ENCODE data around the gene CNOT2. TPM values are rescaled to one million over a fixed set of nuclear protein-coding genes. Genes with fewer than 3 reads are reported as not detected.

Gene CNOT2
- total and polyA plus RNA-seq, 4 donors = 17.5 to 93.4 (median 49.0) TPM

- Histone ChIP-seq H3K9ac (ENCODE audit: low read depth in 1 of 2, low read length in 2 of 2) (no peak overlapping the region), H3K4me1 (ENCODE audit: control insufficient read depth in 4 of 4, insufficient read depth in 4 of 4, low read length in 3 of 4) (no peaks in the 10 kb centered on the region), H3K27me3 (ENCODE audit: control insufficient read depth in 4 of 4, insufficient read depth in 4 of 4, low read length in 3 of 4) (no peaks in the 10 kb centered on the region), H3K27ac (ENCODE audit: low read depth in 1 of 2, low read length in 2 of 2) (no peak overlapping the region), H3K4me3 (ENCODE audit: low read depth in 1 of 3, low read length in 3 of 3) (no peak overlapping the region), H3K36me3 (ENCODE audit: control insufficient read depth in 4 of 4, insufficient read depth in 3 of 4, low read depth in 1 of 4, low read length in 3 of 4) (peaks cover 1 to 24% (median 14%) of the 10 kb centered on the region in 4 donors), H3K9me3 (ENCODE audit: control insufficient read depth in 4 of 4, low read length in 3 of 4) (no peaks in the 10 kb centered on the region)
- no peak for DNase-seq (ENCODE audit: low spot score)
- TF ChIP-seq JUND (IDR thresholded peaks at IDR 0.05) (no peak), RXRA (IDR thresholded peaks at IDR 0.05) (no peak), ZBTB33 (IDR thresholded peaks at IDR 0.05) (no peak), EGR1 (IDR thresholded peaks at IDR 0.05; ENCODE audit: low read depth in 2 of 2) (no peak), REST (IDR thresholded peaks at IDR 0.05) (no peak), SP1 (IDR thresholded peaks at IDR 0.05) (no peak), HNF4A (conservative IDR thresholded peaks at IDR 0.05) (no peak), ATF3 (IDR thresholded peaks at IDR 0.05) (no peak), TAF1 (conservative IDR thresholded peaks at IDR 0.05) (no peak), NR2F2 (IDR thresholded peaks at IDR 0.05) (no peak), YY1 (IDR thresholded peaks at IDR 0.05) (no peak), FOXA2 (IDR thresholded peaks at IDR 0.05) (no peak), MAX (IDR thresholded peaks at IDR 0.05) (no peak), RAD21 (IDR thresholded peaks at IDR 0.05) (no peak), FOXA1 (IDR thresholded peaks at IDR 0.05) (no peak), HNF4G (IDR thresholded peaks at IDR 0.05) (no peak), GABPA (IDR thresholded peaks at IDR 0.05 in 1 of 2, conservative IDR thresholded peaks at IDR 0.05 in 1 of 2) (no peak), CTCF (IDR thresholded peaks at IDR 0.05; ENCODE audit: low read depth, low read length, missing input control) (no peak)
These were observed 89.0 kb downstream of the CNOT2 start for GRCh38 chr12:70332236-70332635.

Data from liver (tissue), 9 donors.